Stimulated activated CD4-positive, alpha-beta T cell treated with anti-CD3 and anti-CD28 coated beads, Interleukin-4, amount 100 ng/mL, for 24 hours (primary cell): Measurements from ENCODE around the gene MEIOSIN.
A peak's percentile ranks its signal among the peaks of the same experiment; 100 is the strongest.
"Not testable (repeated sequence)": the region's sequence is repeated elsewhere in the genome, so short reads cannot be mapped to it uniquely, and the experiment has no call there.

Source experiments
- DNase-seq: peaks from one replicate; pipeline ENCODE4 v3.0.0-alpha.2; 2020

MEIOSIN gene

GRCh38 chr19:45733160-45733810, at the start of gene MEIOSIN:
MEIOSIN (plus strand) TSS chr19:45733439; CDS start chr19:45735377, 1,938 bp downstream.
- no peak for DNase-seq

GRCh38 chr19:45685045-45685444, 48.2 kb upstream of the MEIOSIN start:
- not testable (repeated sequence) for DNase-seq

GRCh38 chr19:45687599-45687998, 45.6 kb upstream of the MEIOSIN start:
- DNase-seq = no peak

GRCh38 chr19:45691516-45692186, 41.6 kb upstream of the MEIOSIN start, which contains the start of gene SNRPD2:
SNRPD2 (minus strand) TSS chr19:45691953; CDS start chr19:45691888, 65 bp downstream.
- peak; percentile 95 for DNase-seq

- DNase-seq = peak; percentile 98
Measured at GRCh38 chr19:45692187-45693105, 40.8 kb upstream of the MEIOSIN start, which contains the start of gene QPCTL. QPCTL (plus strand) TSS chr19:45692666; CDS start chr19:45692704, 38 bp downstream.

- DNase-seq = peak; percentile 83
Measured at GRCh38 chr19:45693106-45693788, 40.0 kb upstream of the MEIOSIN start.

GRCh38 chr19:45701676-45702075, 31.6 kb upstream of the MEIOSIN start:
- DNase-seq = no peak

GRCh38 chr19:45705115-45705514, 28.1 kb upstream of the MEIOSIN start:
- no peak for DNase-seq

- no peak for DNase-seq
Measured at GRCh38 chr19:45705710-45706415, 27.4 kb upstream of the MEIOSIN start.

- no peak for DNase-seq
Measured at GRCh38 chr19:45710356-45711130, 22.7 kb upstream of the MEIOSIN start.

GRCh38 chr19:45711851-45712698, 21.2 kb upstream of the MEIOSIN start:
- no peak for DNase-seq

GRCh38 chr19:45712699-45713067, 20.6 kb upstream of the MEIOSIN start:
- DNase-seq = no peak

GRCh38 chr19:45713141-45713540, 20.1 kb upstream of the MEIOSIN start:
- DNase-seq = no peak

GRCh38 chr19:45715139-45715538, 18.1 kb upstream of the MEIOSIN start:
- DNase-seq = no peak

GRCh38 chr19:45716359-45717130, 16.7 kb upstream of the MEIOSIN start:
- DNase-seq = peak; percentile 20

- peak; percentile 97 for DNase-seq
Measured at GRCh38 chr19:45717131-45717982, 15.9 kb upstream of the MEIOSIN start.

GRCh38 chr19:45717983-45718650, 15.1 kb upstream of the MEIOSIN start:
- no peak for DNase-seq

- DNase-seq = not testable (repeated sequence)
Measured at GRCh38 chr19:45720065-45720464, 13.2 kb upstream of the MEIOSIN start.
